GM12891 (cell line): ENCODE results near the gene PTRH2.

Experiments
- PAX5 ChIP-seq: IDR thresholded peaks from 2 replicates; pipeline ENCODE4 v1.6.1; 2011; ENCODE audit warnings: low read length, moderate library complexity, mild to moderate bottlenecking; ENCODE audit not compliant: insufficient read depth, severe bottlenecking
- POLR2A ChIP-seq: IDR thresholded peaks from 2 replicates; pipeline ENCODE4 v1.6.1; 2011; ENCODE audit warnings: low read depth, low read length, control low read depth
- POLR2AphosphoS5 ChIP-seq: IDR thresholded peaks from 2 replicates; pipeline ENCODE4 v1.6.1; 2011; ENCODE audit warnings: low read depth, low read length, control low read depth
- TAF1 ChIP-seq: IDR thresholded peaks from 2 replicates; pipeline ENCODE4 v1.6.1; 2011; ENCODE audit warnings: low read depth, low read length, control low read depth

DNA sequence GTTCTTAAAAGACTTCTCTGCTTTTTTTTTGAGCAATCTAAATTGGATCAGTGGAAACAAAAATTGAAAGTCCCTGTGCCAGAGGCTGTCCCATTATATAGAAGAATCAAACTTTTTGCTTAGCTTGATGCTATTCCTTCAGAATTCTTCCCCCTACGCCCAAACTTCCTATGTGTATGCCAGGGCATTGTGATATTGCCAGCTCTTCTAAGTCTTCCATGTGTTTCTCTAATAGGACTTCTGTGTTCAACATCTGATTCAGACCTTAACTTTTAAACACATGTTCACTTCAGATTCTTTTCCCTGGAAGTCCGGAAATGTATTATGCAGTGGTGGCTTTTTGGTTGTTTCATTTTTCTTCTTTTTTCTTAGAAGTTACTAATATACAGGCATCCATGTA is 18.7 kb downstream of the PTRH2 start:
- TF ChIP-seq POLR2AphosphoS5 (no peak), TAF1 (no peak), POLR2A (no peak), PAX5 (no peak)
